NCI-H774 (cell line): ENCODE data around the gene SHROOM2.
"Not testable (repeated sequence)": the region's sequence is repeated elsewhere in the genome, so short reads cannot be mapped to it uniquely, and the experiment has no call there.

ENCODE experiments used
- DNase-seq: peaks from one replicate; lab custom pipeline; 2025; lab: John Stamatoyannopoulos, UW

The SHROOM2 gene

DNA sequence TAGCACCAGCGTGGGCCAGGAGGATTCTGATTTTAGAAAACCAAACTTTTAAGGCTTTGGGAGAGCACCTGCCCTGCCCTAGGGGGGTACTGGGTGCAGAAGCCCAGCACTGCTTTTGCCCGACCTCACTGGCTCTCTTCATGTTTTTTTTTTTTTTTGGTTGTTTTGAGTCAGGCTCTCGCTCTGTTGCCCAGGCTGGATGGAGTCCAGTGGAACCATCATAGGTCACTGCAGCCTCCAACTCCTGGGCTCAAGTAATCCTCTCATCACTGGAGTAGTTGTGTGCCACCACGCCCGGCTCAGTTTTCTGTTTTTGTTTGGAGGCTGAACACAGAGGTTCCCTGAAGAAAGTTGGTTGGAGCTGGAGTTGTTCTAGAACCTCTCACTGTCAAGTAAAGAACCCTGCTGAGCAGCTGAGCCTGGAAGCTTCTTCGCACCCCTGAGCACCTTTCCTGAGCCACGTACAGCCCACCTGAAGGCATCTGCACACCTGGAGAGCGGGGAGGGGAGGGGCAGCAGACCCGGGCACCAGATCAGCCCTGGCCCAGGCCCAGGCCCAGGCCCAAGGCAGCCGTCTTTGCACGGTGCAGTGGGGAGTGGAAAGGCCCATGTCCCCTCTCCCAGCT is 49.5 kb downstream of the SHROOM2 start:
- DNase-seq: no peak

DNA sequence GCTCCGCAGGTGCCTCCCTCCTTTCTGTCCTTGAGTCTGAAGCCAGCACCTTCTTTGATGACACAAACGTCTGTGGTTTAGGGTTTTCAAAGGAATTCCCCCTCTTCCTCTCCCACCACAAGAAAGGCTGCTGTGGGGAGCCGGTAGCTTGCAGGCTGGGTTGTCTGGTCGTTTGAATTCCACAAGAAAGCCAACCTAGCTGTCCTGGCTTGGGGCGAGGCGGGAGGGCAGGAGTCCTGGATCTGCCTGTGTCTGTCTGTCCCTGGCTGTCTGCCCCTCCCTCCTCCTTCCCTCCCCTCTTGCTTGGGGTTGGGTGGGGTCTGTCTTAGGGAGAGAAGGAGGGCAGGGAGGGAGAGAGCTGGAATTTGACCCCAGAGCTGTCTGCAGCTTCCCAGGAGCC is 56.3 kb downstream of the SHROOM2 start:
- DNase-seq: no peak

DNA sequence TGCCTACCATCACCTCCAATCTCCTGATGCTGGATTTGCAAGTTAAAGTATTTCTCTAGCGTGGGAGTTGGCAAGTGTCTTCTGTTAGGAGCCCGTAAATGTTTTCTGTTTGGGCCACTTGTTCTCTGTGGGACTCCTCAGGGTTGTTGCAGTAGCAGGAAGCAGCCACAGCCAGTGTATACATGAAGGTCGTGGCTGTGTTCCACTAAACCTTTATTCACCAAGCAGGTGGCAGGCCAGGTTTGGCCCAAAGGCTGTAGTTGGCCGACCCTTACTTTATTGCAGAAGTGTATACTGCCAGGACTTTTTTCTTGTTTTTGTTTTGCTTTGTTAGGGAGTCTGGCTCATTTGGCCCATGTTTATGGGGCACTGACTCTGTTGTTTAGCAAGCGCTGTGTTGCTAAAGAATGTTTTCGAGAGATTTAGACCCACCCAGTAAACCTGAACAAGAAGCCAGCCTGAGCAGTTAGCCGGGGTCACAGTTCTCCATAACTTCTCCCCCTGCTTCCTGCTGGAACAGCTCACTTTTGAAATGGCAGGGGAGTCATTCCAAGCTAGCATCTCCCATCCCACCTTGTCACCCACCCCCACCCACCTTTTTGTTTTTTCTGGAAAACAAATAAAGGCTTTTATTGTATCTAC is 58.8 kb downstream of the SHROOM2 start:
- DNase-seq: no peak

DNA sequence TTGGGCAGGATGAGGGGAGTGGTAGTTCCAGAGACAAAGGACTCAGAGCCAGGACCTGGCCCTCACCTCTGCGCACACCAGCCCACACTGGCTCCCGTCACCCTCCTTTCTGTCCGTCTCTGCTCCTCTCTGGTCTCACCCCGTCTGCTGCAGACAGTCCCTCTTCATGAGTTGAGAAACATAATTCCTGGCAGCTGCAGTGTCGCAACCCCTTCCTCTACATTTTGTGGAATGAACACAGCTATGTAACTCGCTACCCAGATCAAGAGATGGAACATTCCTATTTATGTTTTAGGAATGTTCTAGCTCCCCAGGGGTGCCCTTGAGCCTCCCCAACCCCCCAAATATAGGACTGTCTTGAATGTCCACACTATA is 59.3 kb downstream of the SHROOM2 start:
- DNase-seq: no peak

DNA sequence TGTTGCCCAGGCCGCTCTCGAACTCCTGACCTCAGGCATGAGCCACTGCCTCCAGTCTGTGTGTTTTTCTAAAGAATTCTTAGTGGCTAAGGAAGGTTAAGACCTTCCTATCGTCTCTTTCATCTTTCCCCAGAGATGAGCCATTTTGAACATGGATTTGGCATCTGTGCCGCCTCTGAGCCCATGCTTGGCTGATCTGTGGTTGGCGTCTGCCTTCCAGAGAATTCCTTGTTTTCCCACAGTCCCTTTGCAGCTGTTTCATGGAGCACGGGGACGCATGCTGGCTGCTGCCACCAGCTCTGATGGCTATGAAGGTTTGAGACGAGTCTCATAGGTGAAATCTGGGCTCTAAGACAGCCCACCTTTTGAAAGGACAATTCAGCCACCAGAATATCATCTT is 60.4 kb downstream of the SHROOM2 start:
- no peak for DNase-seq

DNA sequence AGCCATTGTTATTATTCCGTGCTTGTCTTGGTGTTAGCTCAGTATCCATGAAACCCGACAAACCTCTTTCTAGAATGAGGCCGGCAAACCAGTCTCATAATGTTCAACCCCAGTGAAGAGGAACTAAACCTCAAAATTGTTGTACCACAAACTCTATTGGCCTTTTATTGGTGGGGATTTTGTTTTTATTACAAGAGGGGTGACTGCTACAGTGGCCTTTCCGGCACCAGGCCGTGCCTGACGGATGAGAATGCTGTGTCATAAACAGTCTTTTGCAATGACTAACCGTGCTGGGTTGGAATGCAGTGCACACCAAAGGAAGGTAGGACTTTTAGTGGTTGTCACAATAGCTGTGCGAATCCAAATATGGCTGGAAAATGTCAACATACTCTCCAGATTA is 60.8 kb downstream of the SHROOM2 start:
- no peak for DNase-seq

DNA sequence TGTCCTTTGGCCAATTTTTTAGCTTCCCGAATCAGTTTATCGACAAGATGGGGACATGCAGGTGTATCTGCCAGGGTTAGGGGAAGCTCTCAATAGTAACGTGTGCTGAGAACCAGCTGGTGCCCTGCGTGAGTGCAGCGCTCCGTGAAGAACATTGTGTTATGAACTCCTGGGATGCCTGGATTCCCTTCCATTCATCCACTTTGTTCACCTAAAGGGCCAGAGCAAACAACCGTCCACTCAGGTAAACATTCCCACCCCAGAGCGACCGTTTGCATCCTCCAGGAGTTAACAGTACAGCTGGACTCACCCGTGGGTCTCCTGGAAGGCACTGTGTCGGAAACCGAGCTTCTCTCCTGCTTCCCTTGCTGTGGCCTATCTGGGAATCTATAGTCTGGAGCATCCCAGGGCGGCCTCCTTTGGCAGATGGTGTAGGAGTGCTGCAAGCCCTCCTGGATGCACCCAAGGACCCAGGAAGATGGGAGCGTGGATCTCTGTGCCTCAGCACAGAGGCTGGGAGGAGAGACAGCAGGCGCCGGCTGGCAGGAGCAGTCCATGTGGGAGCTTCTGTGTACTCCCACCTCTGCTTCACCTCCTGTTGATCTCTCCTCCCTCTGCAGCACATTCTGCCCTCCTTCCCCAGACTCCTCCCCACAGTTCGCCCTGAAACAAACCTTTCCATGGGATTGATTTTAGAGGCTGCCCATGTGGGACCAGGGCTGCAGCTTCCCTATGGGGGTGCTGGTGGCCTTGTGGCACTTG is 62.7 kb downstream of the SHROOM2 start:
- no peak for DNase-seq

DNA sequence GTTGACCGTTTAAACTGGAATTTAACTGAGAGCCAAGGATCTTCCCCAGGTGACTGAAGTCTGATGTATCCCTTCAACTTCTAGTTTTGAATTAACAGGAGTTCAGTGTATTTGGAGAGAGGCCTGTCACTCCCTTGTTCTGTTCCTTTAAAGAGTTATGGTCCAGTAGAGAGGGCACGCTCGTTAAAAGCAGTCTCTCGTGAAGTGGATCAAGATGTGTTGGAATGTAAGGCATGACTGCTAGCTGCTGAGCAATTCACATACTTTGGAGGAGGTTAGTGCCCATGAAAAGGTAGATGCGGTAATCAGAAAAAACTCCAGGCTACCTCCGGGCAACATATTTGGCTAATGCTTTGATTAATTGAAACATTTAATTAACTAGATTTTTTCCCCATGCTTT is 65.7 kb downstream of the SHROOM2 start:
- no peak for DNase-seq

DNA sequence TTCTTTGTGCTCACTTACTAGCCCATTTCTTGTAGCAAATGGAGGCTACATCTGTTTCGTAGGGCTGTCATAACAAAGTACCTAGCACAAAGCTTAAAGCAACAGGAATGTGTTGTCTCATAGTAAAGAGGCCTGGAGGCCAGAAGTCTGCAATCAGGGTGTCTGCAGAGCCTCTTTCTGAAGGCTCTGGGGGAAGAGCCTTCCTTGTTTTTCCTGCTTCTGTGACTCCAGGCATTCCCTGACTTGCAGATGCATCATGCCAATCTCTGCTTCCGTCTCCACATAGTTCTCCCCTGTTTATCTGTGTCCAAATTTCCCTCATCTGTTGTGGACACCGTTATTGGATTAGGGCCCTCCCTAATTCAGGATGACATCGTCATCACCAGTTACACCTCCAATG is 67.1 kb downstream of the SHROOM2 start:
- no peak for DNase-seq

DNA sequence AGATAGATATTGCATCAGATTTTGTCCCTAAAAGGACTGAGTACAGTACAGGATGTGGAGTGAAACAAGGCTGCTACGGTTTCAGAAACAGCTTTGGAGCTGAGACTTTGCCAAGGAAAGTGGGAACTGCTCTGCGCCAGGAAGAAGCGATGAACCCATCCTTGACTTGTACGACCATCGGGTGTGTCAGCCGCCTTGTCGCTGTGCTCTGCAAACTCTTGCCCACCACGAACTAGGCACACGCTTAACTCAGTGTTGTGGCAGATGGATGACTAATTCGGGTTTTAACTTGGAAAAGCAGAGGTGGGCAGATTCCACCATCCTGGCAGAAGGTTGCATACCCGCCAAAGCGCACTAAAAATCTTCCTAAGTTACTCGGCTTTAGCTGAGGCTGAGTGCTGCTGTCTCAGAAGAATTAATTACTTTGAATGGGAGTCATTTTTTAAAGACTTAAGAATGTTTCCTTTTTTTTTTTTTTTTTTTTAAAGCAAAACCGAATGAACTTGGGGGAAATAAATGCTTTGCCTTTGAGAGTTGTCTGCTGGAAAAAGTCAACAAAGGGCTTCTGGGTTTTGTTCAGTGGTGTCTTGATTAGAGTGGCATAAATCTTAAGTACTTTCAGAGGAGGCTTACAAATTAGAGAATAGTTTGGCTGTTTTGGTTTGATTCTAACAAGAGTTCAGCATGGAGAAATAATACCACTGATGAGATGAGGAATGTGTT is 69.5 kb downstream of the SHROOM2 start:
- no peak for DNase-seq

DNA sequence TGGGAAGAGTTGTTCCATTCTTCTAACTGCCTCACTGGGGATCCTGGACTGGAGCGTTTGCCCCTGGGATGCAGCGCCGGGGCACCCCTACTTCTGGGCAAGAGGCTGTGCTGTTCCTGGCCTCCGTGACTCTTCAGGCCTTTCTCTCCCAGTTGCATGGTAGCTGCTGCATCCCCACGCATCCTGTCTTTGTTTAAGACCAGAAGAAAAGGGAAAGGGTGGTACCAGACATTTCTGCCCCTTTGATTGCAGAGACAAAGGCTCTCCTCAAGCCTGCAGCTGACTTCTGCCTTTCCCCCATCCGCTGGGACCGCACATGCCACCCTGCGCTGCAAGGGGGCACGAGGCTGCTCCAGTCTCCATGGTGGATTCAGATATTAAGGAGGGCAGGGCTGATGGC is 70.4 kb downstream of the SHROOM2 start:
- DNase-seq: no peak

DNA sequence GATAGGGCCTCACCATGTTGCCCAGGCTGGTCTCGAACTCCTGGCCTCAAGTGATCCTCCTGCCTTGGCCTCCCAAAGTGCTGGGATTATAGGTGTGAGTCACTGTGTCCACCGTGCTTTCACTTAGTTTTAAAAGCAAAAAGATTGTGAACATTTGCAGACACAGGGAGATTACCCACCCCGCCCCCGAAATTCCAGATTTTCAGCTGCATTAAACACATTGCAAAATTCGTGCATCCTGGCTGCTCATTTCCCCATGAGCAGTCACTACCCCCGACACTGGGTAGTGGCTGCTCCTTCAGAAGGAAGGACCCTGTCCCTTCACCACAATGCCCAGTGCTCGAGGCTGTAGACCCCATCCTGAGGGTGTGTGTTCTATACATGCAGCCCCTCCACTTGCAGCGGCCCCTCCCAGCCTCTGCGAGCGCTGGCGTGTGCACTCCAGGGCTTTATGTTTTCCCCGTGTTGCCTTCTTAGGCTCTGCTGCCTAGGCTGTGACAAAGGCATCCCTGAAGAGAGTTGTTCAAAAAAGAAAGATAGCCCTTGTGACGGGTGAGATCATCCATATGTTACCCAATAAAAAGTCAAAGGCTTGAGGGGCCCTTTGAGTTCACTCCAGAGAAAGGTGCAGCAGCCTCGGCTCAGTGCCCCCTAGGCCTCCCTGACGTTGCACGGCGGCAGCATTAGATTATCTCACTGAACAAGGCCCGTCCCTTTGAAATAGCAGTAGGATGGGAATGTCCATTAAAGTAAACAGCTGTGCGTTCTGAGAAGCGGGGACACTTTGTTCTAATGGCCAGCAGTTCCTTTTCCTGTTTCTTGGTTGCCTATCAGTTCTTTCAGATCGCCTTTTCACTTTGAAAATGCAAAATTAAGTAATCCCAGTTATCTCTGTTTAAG is 71.6 kb downstream of the SHROOM2 start:
- no peak for DNase-seq

DNA sequence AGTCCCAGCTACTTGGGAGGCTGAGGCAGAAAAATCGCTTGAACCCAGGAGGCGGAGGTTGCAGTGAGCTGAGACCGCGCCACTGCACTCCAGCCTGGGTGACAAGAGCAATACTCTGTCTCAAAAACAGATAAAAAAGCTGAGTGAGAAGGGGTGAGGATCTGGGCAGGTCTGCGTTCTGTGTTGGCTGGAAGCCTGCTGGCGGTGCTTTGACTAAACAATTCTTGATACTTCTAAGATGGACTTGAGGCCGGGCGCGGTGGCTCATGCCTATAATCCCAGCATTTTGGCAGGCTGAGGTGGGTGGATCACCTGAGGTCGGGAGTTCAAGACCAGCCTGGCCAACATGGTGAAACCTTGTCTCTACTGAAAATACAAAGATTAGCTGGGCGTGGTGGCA is 72.5 kb downstream of the SHROOM2 start:
- DNase-seq: not testable (repeated sequence)

DNA sequence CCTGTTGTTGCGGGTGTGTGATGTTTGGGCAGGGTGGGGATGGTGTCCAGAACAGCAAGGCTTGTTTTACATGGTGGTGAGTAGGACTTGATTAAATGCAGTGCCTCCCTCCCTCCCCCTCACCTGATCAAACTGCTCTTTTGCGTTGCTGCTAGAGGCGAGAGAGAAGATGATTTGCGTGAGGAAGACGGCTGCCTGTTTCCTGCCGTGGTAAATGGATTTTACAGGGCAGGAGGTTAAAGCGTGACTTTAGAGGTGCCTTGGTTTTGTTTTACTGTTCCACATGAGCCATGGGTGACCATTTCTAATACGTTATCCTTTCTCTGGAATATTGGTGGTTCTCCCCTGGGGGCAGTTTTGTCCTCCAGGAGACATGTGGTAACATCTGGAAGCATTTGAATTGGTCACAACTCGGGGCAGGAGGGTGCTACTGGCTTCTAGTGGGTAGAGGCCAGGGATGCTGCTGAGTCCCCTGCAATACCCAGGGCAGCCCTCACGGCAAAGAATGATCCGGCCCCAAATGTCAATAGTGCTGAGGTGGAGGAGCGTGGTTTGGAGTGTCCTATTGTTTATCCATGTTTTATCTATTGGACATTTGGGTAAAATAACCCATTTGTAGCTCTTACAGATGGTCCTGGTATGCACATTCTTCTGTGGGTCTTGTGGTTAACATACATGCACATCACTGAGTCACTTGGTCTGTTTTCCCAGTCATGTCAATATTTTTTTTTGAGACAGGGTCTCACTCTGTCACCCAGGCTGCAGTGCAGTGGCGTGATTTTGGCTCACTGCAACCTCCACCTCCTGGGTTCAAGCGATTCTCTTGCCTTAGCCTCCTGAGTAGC is 73.7 kb downstream of the SHROOM2 start:
- no peak for DNase-seq

DNA sequence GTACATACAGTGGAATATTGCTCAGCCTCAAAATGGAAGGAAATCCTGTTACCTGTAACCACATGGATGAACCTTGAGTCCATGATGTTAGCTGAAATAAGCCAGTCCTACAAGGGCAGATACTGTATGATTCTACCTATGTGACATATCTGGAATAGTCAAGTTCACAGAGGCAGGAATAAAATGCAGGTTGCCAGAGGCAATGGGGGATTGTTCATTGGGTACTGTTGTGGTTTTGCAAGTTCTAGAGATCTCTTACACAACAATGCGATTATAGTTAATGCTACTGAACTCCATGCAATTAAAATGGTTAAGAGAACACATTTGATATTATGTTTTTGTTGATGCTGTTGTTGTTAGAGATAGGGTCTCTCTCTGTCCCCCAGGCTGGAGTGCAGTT is 74.6 kb downstream of the SHROOM2 start:
- DNase-seq: no peak

DNA sequence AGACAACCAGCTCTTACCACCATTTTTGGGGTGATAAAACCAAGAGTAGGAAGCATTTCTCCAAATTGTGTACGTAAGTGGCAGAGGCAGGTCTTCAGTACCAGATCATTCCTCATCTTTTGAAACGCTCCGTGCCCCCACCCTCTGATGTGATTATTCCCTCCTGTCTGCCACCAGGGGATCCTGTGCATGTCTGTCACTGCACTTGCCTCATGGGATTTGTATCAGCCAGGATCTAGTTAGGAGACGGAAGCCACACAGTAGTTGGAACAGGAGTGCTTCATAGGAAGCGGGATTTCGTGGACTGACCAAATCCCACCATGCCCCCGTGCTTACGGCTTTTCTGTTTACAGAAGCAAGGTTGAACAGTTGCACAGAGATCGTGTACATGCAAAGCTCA is 75.5 kb downstream of the SHROOM2 start:
- no peak for DNase-seq

DNA sequence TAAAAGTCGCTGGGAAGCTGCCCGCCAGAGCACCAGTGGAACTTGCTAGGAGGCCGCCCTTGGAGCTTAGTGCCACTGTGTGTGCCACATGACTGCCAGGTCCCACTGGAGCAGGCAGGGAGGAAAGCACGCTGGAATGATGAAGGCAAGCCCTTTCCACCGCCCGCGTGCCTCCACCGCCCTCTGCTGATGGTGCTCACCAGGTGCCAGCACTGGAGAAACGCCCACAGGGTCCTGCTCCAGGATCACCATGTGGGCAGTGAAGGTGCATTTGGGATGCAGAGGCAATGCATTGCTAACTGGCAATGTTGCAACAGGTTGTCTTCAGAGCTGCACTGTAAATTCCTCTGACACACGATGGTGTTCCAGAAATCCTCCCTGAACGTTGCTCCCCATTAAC is 76.3 kb downstream of the SHROOM2 start:
- DNase-seq: no peak

DNA sequence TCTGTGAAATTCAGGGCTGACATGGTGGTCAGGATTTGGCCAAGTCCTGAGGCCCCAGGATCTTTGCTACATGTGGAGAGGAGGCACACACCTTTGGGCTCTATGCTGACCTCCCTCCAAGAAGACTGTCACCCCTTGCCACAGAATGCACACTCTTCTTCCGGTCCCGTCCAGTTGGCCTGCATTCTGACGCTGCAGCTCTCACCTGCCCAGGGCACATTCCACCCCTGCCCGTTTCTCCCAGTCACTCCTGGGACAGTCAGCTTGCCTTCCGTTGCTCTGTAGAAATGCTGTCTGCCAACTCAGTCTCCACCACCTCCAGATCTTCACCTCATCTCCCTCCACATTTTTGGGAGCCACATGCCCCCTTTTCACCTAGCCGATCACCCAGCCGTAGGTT is 76.7 kb downstream of the SHROOM2 start:
- DNase-seq: no peak

DNA sequence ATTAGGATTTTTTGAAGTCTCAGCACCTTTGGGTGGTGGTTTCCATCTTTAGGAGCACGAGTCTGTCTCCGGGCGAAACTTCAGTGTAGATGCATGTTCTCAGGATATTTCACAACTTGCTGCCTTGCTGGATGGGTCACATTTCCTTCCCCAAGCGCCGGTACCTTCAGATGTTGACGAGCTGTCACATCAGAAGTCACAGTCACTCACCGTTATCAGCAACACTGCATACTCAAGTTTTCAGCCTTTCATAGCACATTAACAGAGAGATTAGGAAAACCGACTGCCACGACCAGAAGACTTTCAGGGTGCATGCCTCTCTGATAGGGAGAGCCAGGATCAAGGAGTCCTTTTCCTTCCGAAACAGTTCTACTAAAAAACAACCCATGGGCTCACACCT is 77.8 kb downstream of the SHROOM2 start:
- no peak for DNase-seq

DNA sequence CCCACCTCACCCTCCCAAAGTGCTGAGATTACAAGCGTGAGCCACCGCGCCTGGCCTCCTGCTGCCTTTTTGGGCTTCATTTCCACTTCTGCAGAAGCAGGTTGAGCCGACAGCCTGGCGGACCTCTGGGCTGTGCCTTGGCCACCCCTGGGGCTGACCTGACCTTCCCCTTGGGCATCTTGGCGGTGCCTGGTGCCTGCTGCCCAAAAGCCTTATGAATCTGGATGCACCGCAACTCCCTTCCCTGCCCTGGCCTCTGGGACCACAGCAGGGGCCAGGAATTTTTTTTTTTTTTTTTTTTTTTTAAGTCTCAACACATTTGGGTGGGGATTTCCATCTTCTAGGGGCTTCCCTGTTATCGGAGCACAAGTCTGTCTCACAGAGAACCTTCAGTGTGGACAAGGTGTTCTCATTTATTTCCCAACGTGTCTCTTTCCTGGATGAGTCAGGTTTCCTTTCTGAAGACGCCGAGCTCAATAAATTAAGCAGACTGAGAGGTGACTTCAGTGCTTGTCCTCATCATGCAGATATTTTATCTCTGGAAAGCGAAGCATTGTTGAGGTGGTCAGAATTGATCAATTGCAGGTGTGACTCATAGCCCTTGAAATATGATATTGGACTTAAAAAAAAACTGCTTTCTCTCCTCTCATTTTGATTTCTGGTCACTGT is 79.7 kb downstream of the SHROOM2 start:
- DNase-seq: no peak
